WTC11 (cell line): Measurements from ENCODE around the gene SLC37A1. TPM values are rescaled to one million over a fixed set of nuclear protein-coding genes. Genes with fewer than 3 reads are reported as not detected.

ENCODE experiments used
- ATAC-seq: fragments of 200-7000 bp; cut with Tn5 transposase; 2 replicates; pipeline ENCODE4 v1.10.0; 2021; ENCODE audit warnings: mild to moderate bottlenecking, moderate library complexity
- CTCF ChIA-PET: fragments of 300-600 bp; sonication (Branson Sonifier 250); formaldehyde crosslinking; loops from one replicate; lab custom pipeline; 2021; ENCODE audit warnings: antibody characterized with exemption; lab: Charles Lee
- POLR2A ChIA-PET: fragments of 350-600 bp; sonication (Branson Sonifier 250); formaldehyde crosslinking; loops from one replicate; lab custom pipeline; 2021; ENCODE audit warnings: antibody characterized with exemption; lab: Charles Lee
- DNase-seq: peaks from one replicate; pipeline ENCODE4 v3.0.0; 2021; ENCODE audit warnings: low spot score
- H3K27ac Mint-ChIP-seq: 2 replicates; pipeline ENCODE4 v1.8.0; 2021; ENCODE audit warnings: mixed read lengths
- H3K27me3 Mint-ChIP-seq: 2 replicates; pipeline ENCODE4 v1.8.0; 2021; ENCODE audit warnings: low read depth, mild to moderate bottlenecking, moderate library complexity, mixed read lengths
- H3K36me3 Mint-ChIP-seq: 2 replicates; pipeline ENCODE4 v1.8.0; 2021; ENCODE audit warnings: mixed read lengths
- H3K4me1 Mint-ChIP-seq: 2 replicates; pipeline ENCODE4 v1.8.0; 2022; ENCODE audit warnings: mixed read lengths
- H3K4me3 Mint-ChIP-seq: 2 replicates; pipeline ENCODE4 v1.8.0; 2021; ENCODE audit warnings: mild to moderate bottlenecking, moderate library complexity, mixed read lengths
- H3K9me3 Mint-ChIP-seq: 2 replicates; pipeline ENCODE4 v1.8.0; 2021; ENCODE audit warnings: mixed read lengths
- ATF1 ChIP-seq: sonication (generic); formaldehyde crosslinking; IDR thresholded peaks from 2 replicates; pipeline ENCODE4 v1.8.1; 2023; ENCODE audit warnings: mild to moderate bottlenecking, moderate library complexity, missing genetic modification reagents
- ATF2 ChIP-seq: sonication (generic); formaldehyde crosslinking; IDR thresholded peaks from 2 replicates; pipeline ENCODE4 v1.8.1; 2022; ENCODE audit warnings: low read depth, missing genetic modification reagents, borderline replicate concordance
- CTCF ChIP-seq: fragments of 200-600 bp; IDR thresholded peaks from 2 replicates; pipeline ENCODE4 v1.8.0; 2022; ENCODE audit warnings: antibody characterized with exemption
- ESRRA ChIP-seq: sonication (generic); formaldehyde crosslinking; IDR thresholded peaks from 2 replicates; pipeline ENCODE4 v1.8.1; 2022; ENCODE audit warnings: mild to moderate bottlenecking, missing genetic modification reagents, borderline replicate concordance
- ETV6 ChIP-seq: sonication (generic); formaldehyde crosslinking; IDR thresholded peaks from 2 replicates; pipeline ENCODE4 v1.8.1; 2022; ENCODE audit warnings: mild to moderate bottlenecking, missing genetic modification reagents
- FOXJ3 ChIP-seq: sonication (generic); formaldehyde crosslinking; IDR thresholded peaks from 2 replicates; pipeline ENCODE4 v1.9.0; 2021; ENCODE audit warnings: missing genetic modification reagents, mild to moderate bottlenecking, borderline replicate concordance
- FOXP1 ChIP-seq: sonication (generic); formaldehyde crosslinking; IDR thresholded peaks from 2 replicates; pipeline ENCODE4 v1.8.0; 2022; ENCODE audit warnings: missing genetic modification reagents, mild to moderate bottlenecking, moderate library complexity, borderline replicate concordance
- FOXP4 ChIP-seq: sonication (generic); formaldehyde crosslinking; IDR thresholded peaks from 2 replicates; pipeline ENCODE4 v1.8.0; 2022; ENCODE audit warnings: mild to moderate bottlenecking, missing genetic modification reagents
- GTF2I ChIP-seq: fragments of 250-450 bp; sonication (Bioruptor Pico); conservative IDR thresholded peaks from 2 replicates; pipeline ENCODE4 v1.4.0; 2021; ENCODE audit warnings: mild to moderate bottlenecking
- HMGA2 ChIP-seq: fragments of 250-450 bp; sonication (Bioruptor Pico); IDR thresholded peaks from 2 replicates; pipeline ENCODE4 v1.4.0; 2021; ENCODE audit warnings: mild to moderate bottlenecking, moderate library complexity
- KAT7 ChIP-seq: sonication (generic); formaldehyde crosslinking; IDR thresholded peaks from 2 replicates; pipeline ENCODE4 v1.8.1; 2023; ENCODE audit warnings: missing genetic modification reagents, mild to moderate bottlenecking, borderline replicate concordance
- MAX ChIP-seq: sonication (generic); formaldehyde crosslinking; IDR thresholded peaks from 2 replicates; pipeline ENCODE4 v1.8.0; 2022; ENCODE audit warnings: mild to moderate bottlenecking, missing genetic modification reagents
- MXD4 ChIP-seq: fragments of 250-450 bp; sonication (Bioruptor Pico); IDR thresholded peaks from 2 replicates; pipeline ENCODE4 v1.8.0; 2021; ENCODE audit warnings: mild to moderate bottlenecking, moderate library complexity, borderline replicate concordance
- NR1H2 ChIP-seq: sonication (generic); formaldehyde crosslinking; IDR thresholded peaks from 2 replicates; pipeline ENCODE4 v1.9.0; 2021; ENCODE audit warnings: mild to moderate bottlenecking, moderate library complexity, missing genetic modification reagents
- NR2C2 ChIP-seq: sonication (generic); formaldehyde crosslinking; IDR thresholded peaks from 2 replicates; pipeline ENCODE4 v1.8.0; 2022; ENCODE audit warnings: mild to moderate bottlenecking, missing genetic modification reagents
- OVOL2 ChIP-seq: fragments of 250-450 bp; sonication (Bioruptor Pico); IDR thresholded peaks from 2 replicates; pipeline ENCODE4 v1.9.0; 2021; ENCODE audit warnings: mild to moderate bottlenecking, borderline replicate concordance
- PRRX2 ChIP-seq: fragments of 250-450 bp; sonication (Bioruptor Pico); IDR thresholded peaks from 2 replicates; pipeline ENCODE4 v1.8.0; 2021; ENCODE audit warnings: mild to moderate bottlenecking
- RELA ChIP-seq: sonication (generic); formaldehyde crosslinking; IDR thresholded peaks from 2 replicates; pipeline ENCODE4 v1.8.1; 2022; ENCODE audit warnings: missing genetic modification reagents, mild to moderate bottlenecking, borderline replicate concordance
- SMAD3 ChIP-seq: sonication (generic); formaldehyde crosslinking; IDR thresholded peaks from 2 replicates; pipeline ENCODE4 v1.8.0; 2022; ENCODE audit warnings: missing genetic modification reagents, mild to moderate bottlenecking, borderline replicate concordance
- TEAD1 ChIP-seq: sonication (generic); formaldehyde crosslinking; IDR thresholded peaks from 2 replicates; pipeline ENCODE4 v1.8.0; 2022; ENCODE audit warnings: mild to moderate bottlenecking, missing genetic modification reagents
- TEAD4 ChIP-seq: sonication (generic); formaldehyde crosslinking; IDR thresholded peaks from 2 replicates; pipeline ENCODE4 v1.8.0; 2022; ENCODE audit warnings: mild to moderate bottlenecking, missing genetic modification reagents
- TP53 ChIP-seq: sonication (generic); formaldehyde crosslinking; IDR thresholded peaks from 2 replicates; pipeline ENCODE4 v1.8.1; 2023; ENCODE audit warnings: mild to moderate bottlenecking, missing genetic modification reagents
- ZNF219 ChIP-seq: sonication (generic); formaldehyde crosslinking; IDR thresholded peaks from 2 replicates; pipeline ENCODE4 v1.8.0; 2023; ENCODE audit warnings: missing genetic modification reagents, mild to moderate bottlenecking, borderline replicate concordance
- ZNF396 ChIP-seq: fragments of 250-450 bp; sonication (Bioruptor Pico); IDR thresholded peaks from 2 replicates; pipeline ENCODE4 v1.8.0; 2021; ENCODE audit warnings: mild to moderate bottlenecking, moderate library complexity, borderline replicate concordance
- ZNF416 ChIP-seq: fragments of 250-450 bp; sonication (Bioruptor Pico); IDR thresholded peaks from 2 replicates; pipeline ENCODE4 v1.9.0; 2021; ENCODE audit warnings: mild to moderate bottlenecking, inconsistent platforms
- total RNA-seq: library from RNA; stranded (reverse); gene quantifications from 3 replicates; pipeline ENCODE4 v1.2.3, GENCODE V29; 2021
- TF ChIP-seq, protein P1 (sequence below): sonication (generic); formaldehyde crosslinking; IDR thresholded peaks from 2 replicates; pipeline ENCODE4 v1.8.1; 2022; ENCODE audit warnings: mild to moderate bottlenecking, moderate library complexity, missing genetic modification reagents
- TF ChIP-seq, protein P2 (sequence below): sonication (generic); formaldehyde crosslinking; IDR thresholded peaks from 2 replicates; pipeline ENCODE4 v1.8.0; 2023; ENCODE audit warnings: missing genetic modification reagents
- TF ChIP-seq, protein P3 (sequence below): sonication (generic); formaldehyde crosslinking; IDR thresholded peaks from 2 replicates; pipeline ENCODE4 v1.8.1; 2023; ENCODE audit warnings: mild to moderate bottlenecking, missing genetic modification reagents, moderate library complexity

SLC37A1 gene
- total RNA-seq, 1 experiment from 2014 or later: 22.7 TPM

- H3K4me1 Mint-ChIP-seq: peaks cover 14% of the 10 kb centered on the region
- peaks cover 20% of the 10 kb centered on the region for H3K9me3 Mint-ChIP-seq
- ATAC-seq (no peak), DNase-seq (no peak)
- TF ChIP-seq FOXP1 (CRISPR knock-in tag) (no peak), GTF2I (CRISPR knock-in tag) (no peak), OVOL2 (CRISPR knock-in tag) (no peak), FOXJ3 (CRISPR knock-in tag) (no peak), HMGA2 (CRISPR knock-in tag) (no peak), ZNF219 (CRISPR knock-in tag) (no peak), NR1H2 (CRISPR knock-in tag) (no peak), TEAD4 (CRISPR knock-in tag) (no peak), PRRX2 (CRISPR knock-in tag) (no peak), ATF2 (CRISPR knock-in tag) (no peak), NR2C2 (CRISPR knock-in tag) (no peak), CTCF (no peak), TP53 (CRISPR knock-in tag) (no peak), RELA (CRISPR knock-in tag) (no peak), ZNF416 (CRISPR knock-in tag) (no peak), MXD4 (CRISPR knock-in tag) (no peak)
- TF ChIP-seq, protein P1, sequence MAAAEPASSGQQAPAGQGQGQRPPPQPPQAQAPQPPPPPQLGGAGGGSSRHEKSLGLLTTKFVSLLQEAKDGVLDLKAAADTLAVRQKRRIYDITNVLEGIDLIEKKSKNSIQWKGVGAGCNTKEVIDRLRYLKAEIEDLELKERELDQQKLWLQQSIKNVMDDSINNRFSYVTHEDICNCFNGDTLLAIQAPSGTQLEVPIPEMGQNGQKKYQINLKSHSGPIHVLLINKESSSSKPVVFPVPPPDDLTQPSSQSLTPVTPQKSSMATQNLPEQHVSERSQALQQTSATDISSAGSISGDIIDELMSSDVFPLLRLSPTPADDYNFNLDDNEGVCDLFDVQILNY (CRISPR knock-in tag): no peak
- TF ChIP-seq, protein P2, sequence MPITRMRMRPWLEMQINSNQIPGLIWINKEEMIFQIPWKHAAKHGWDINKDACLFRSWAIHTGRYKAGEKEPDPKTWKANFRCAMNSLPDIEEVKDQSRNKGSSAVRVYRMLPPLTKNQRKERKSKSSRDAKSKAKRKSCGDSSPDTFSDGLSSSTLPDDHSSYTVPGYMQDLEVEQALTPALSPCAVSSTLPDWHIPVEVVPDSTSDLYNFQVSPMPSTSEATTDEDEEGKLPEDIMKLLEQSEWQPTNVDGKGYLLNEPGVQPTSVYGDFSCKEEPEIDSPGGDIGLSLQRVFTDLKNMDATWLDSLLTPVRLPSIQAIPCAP (CRISPR knock-in tag): no peak
- H3K27me3 Mint-ChIP-seq: peaks cover 32% of the 10 kb centered on the region
- H3K27ac Mint-ChIP-seq: no peak overlapping the region
- ChIA-PET POLR2A (no interaction called here), CTCF (no interaction called here)
- H3K36me3 Mint-ChIP-seq: no peaks in the 10 kb centered on the region
- no peak overlapping the region for H3K4me3 Mint-ChIP-seq
Observed at GRCh38 chr21:42596657-42597056, 83.0 kb downstream of the SLC37A1 start.

GRCh38 chr21:42597487-42598158 is 84.0 kb downstream of the SLC37A1 start:
- CTCF ChIA-PET: no interaction called here
- peaks cover 6% of the 10 kb centered on the region for H3K4me1 Mint-ChIP-seq
- no peaks in the 10 kb centered on the region for H3K36me3 Mint-ChIP-seq
- no peak for DNase-seq
- POLR2A ChIA-PET: no interaction called here
- no peak overlapping the region for H3K4me3 Mint-ChIP-seq
- peaks cover 32% of the 10 kb centered on the region for H3K27me3 Mint-ChIP-seq
- no peak overlapping the region for H3K27ac Mint-ChIP-seq
- H3K9me3 Mint-ChIP-seq: peaks cover 20% of the 10 kb centered on the region
- ATAC-seq: no peak
- TF ChIP-seq TEAD1 (CRISPR knock-in tag) (no peak), KAT7 (no peak), ATF1 (CRISPR knock-in tag) (no peak), SMAD3 (CRISPR knock-in tag) (no peak), MAX (CRISPR knock-in tag) (no peak), FOXP4 (CRISPR knock-in tag) (no peak), ZNF396 (CRISPR knock-in tag) (no peak), ESRRA (CRISPR knock-in tag) (no peak), ETV6 (CRISPR knock-in tag) (no peak)
- TF ChIP-seq, protein P3, sequence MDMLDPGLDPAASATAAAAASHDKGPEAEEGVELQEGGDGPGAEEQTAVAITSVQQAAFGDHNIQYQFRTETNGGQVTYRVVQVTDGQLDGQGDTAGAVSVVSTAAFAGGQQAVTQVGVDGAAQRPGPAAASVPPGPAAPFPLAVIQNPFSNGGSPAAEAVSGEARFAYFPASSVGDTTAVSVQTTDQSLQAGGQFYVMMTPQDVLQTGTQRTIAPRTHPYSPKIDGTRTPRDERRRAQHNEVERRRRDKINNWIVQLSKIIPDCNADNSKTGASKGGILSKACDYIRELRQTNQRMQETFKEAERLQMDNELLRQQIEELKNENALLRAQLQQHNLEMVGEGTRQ (CRISPR knock-in tag): no peak
